Esophagus muscularis mucosa (tissue), 4 donors: Measurements from ENCODE around the gene TTI1.

Source experiments
- CTCF ChIP-seq, 3 experiments: fragments of 200-600 bp in 2 of 3; fragments of 450-650 bp in 1 of 3; sonication (generic) in 2 of 3; IDR thresholded peaks; one replicate each; pipeline ENCODE4 v1.5.1; 2017 to 2019; ENCODE audit warnings: antibody characterized with exemption in 3 of 3, mild to moderate bottlenecking in 2 of 3, moderate library complexity in 1 of 3
- EP300 ChIP-seq: sonication (generic); formaldehyde crosslinking; IDR thresholded peaks from one replicate; pipeline ENCODE4 v1.6.1; 2017; ENCODE audit warnings: antibody characterized with exemption
- POLR2A ChIP-seq: fragments of 450-650 bp; IDR thresholded peaks from one replicate; pipeline ENCODE4 v1.6.1; 2017; ENCODE audit warnings: antibody characterized with exemption, moderate library complexity, mild to moderate bottlenecking, low read depth
- POLR2AphosphoS5 ChIP-seq, 2 donors: sonication (generic); formaldehyde crosslinking; IDR thresholded peaks; one replicate each; pipeline ENCODE4 v1.6.1; 2017; ENCODE audit warnings: antibody characterized with exemption in 2 of 2

- TF ChIP-seq CTCF (IDR thresholded peaks at IDR 0.05) (no peak), POLR2A (no peak), POLR2AphosphoS5 (IDR thresholded peaks at IDR 0.05) (no peak), EP300 (no peak)
Observed at GRCh38 chr20:37991157-37991866, 41.9 kb downstream of the TTI1 start.
